ENCODE results near the gene BORCS8.

GRCh38 chr19:19204181-19204580, 12.2 kb upstream of the BORCS8 start:
- TF ChIP-seq BACH2 (CRISPR knock-in tag; IDR thresholded peaks at IDR 0.05; ENCODE audit: borderline replicate concordance) (no peak), OSR1 (CRISPR knock-in tag; IDR thresholded peaks at IDR 0.05) (no peak), POU6F1 (CRISPR knock-in tag; IDR thresholded peaks at IDR 0.05; ENCODE audit: borderline replicate concordance, low read depth) (no peak), TCF4 (CRISPR knock-in tag; IDR thresholded peaks at IDR 0.05; ENCODE audit: borderline replicate concordance) (no peak), ARNTL (CRISPR knock-in tag; IDR thresholded peaks at IDR 0.05; ENCODE audit: borderline replicate concordance, low read depth) (no peak), ISL1 (CRISPR knock-in tag; IDR thresholded peaks at IDR 0.05) (no peak), CREB5 (CRISPR knock-in tag; IDR thresholded peaks at IDR 0.05; ENCODE audit: low read depth) (no peak), PPARA (CRISPR knock-in tag; IDR thresholded peaks at IDR 0.05; ENCODE audit: borderline replicate concordance) (no peak), ZC3H10 (CRISPR knock-in tag; IDR thresholded peaks at IDR 0.05) (no peak), RARB (CRISPR knock-in tag; IDR thresholded peaks at IDR 0.05) (no peak), PATZ1 (CRISPR knock-in tag; IDR thresholded peaks at IDR 0.05; ENCODE audit: borderline replicate concordance) (no peak), ZNF70 (CRISPR knock-in tag; IDR thresholded peaks at IDR 0.05) (no peak)
